BJ (cell line): ENCODE data around the gene POLDIP3. TPM values are rescaled to one million over a fixed set of nuclear protein-coding genes. Genes with fewer than 3 reads are reported as not detected.
"Not testable (repeated sequence)": the region's sequence is repeated elsewhere in the genome, so short reads cannot be mapped to it uniquely, and the experiment has no call there.

ENCODE experiments used
- CTCF ChIA-PET: fragments of 350-600 bp; formaldehyde crosslinking; extraction: SDS; loops from one replicate; lab custom pipeline; 2021; ENCODE audit warnings: antibody characterized with exemption, inconsistent platforms; lab: Yijun Ruan, JAX
- POLR2A ChIA-PET: fragments of 300-600 bp; sonication (Branson Sonifier 250); formaldehyde crosslinking; extraction: SDS; loops from one replicate; lab custom pipeline; 2021; ENCODE audit warnings: antibody characterized with exemption; lab: Charles Lee
- DNase-seq: peaks from one replicate; pipeline ENCODE4 v3.0.0-alpha.2; 2011; ENCODE audit warnings: low read depth
- H3K27me3 ChIP-seq: 2 replicates; pipeline ENCODE4 v1.6.0; 2011; ENCODE audit warnings: low read length; ENCODE audit not compliant: control insufficient read depth, insufficient read depth
- H3K36me3 ChIP-seq: 2 replicates; pipeline ENCODE4 v1.5.1; 2011; ENCODE audit warnings: low read length; ENCODE audit not compliant: control insufficient read depth, insufficient read depth
- H3K4me3 ChIP-seq: 2 replicates; pipeline ENCODE4 v1.5.1; 2011; ENCODE audit warnings: low read depth, mild to moderate bottlenecking, control low read depth, low read length
- CTCF ChIP-seq: IDR thresholded peaks from 2 replicates; pipeline ENCODE4 v1.5.1; 2011; ENCODE audit warnings: low read depth, mild to moderate bottlenecking, control low read depth, inconsistent platforms, low read length, moderate library complexity; ENCODE audit not compliant: insufficient read depth
- polyA plus RNA-seq: library from polyadenylated mRNA; depleted of rRNA; stranded (reverse); fragments of >200 nt; gene quantifications from 2 replicates; pipeline ENCODE4 v1.2.3, GENCODE V29; 2011

The POLDIP3 gene
- polyA plus RNA-seq, 1 experiment: 54.3 TPM

- H3K4me3 ChIP-seq: no peak overlapping the region
- POLR2A ChIA-PET: no interaction called here
- H3K36me3 ChIP-seq: peaks cover 18% of the 10 kb centered on the region
- CTCF ChIA-PET: no interaction called here
- no peak for DNase-seq
- H3K27me3 ChIP-seq: no peaks in the 10 kb centered on the region
- no peak for TF ChIP-seq CTCF
These were observed 2.7 kb upstream of the POLDIP3 start for GRCh38 chr22:42617155-42617983.

GRCh38 chr22:42615860-42616175, 1.1 kb upstream of the POLDIP3 start:
- not testable (repeated sequence) for DNase-seq, H3K27me3 ChIP-seq
- ChIA-PET POLR2A (interaction anchor here (0.6 kb wide), 1 partner anchor 247 kb away, joined by 12 read pairs; no protein-coding TSS in a partner anchor), CTCF (interaction anchor here (1.3 to 1.7 kb wide), 2 partner anchors 16 to 242 kb away, joined by 3 to 4 read pairs; no protein-coding TSS in a partner anchor)
- Histone ChIP-seq H3K4me3 (peak overlapping the region; percentile 18), H3K36me3 (peaks cover 18% of the 10 kb centered on the region)

DNA sequence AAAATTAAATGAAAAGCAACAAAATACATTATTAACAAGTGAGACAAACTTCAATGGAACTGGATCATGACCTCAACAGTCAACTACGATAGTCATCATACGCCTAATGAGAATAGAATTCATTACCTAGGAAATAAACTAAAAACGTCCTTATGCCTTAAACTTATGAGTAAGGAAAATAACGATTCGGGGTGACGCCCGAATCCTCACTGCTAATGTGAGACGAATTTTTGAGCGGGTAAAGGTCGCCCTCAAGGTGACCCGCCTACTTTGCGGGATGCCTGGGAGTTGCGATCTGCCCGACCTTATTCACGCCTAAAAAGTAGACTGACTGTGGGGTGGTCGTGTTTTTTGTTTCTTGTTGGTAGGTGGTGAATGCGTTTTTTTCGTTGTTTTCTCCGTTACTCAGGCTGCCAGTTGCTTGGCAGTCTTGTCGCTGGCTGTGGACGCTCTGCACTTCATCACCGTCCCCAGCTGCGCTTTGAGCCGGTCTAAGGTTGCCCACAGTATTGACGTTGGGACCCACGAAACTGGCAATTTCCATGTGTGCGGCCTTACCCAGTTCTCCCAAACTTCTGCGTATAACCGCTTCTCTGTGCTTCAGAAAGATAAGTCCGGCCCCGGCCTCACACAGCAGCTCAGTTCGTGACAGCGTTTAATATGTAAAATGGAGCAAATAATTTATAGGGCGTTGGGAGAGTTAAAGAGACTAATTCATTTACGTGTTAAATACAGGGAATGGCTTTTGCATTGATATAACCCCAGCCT, 593 bp upstream of the POLDIP3 start:
- no peak for TF ChIP-seq CTCF
- H3K27me3 ChIP-seq: no peaks in the 10 kb centered on the region
- H3K4me3 ChIP-seq: peak overlapping the region; percentile 66
- ChIA-PET POLR2A (interaction anchor here (0.7 kb wide), 1 partner anchor 32 kb away, joined by 3 read pairs; no protein-coding TSS in a partner anchor), CTCF (interaction anchor here (0.7 to 1.7 kb wide), 4 partner anchors 16 to 242 kb away, joined by 3 to 4 read pairs (median 4); no protein-coding TSS in a partner anchor)
- DNase-seq: peak; percentile 92
- H3K36me3 ChIP-seq: peaks cover 16% of the 10 kb centered on the region

- peaks cover 2% of the 10 kb centered on the region; the same call in 1 of the 2 replicates for H3K36me3 ChIP-seq
- H3K4me3 ChIP-seq: peak overlapping the region; percentile 66
- H3K27me3 ChIP-seq: no peaks in the 10 kb centered on the region
- ChIA-PET POLR2A (interaction anchor here (0.5 to 1.1 kb wide), 2 partner anchors 31 to 101 kb away, joined by 3 read pairs; no protein-coding TSS in a partner anchor), CTCF (interaction anchor here (1.2 to 1.3 kb wide), 2 partner anchors 85 to 206 kb away, joined by 4 to 7 read pairs; no protein-coding TSS in a partner anchor)
- DNase-seq: no peak
- TF ChIP-seq CTCF: no peak
These were observed 796 bp downstream of the POLDIP3 start for GRCh38 chr22:42613872-42614301.

- CTCF ChIA-PET: interaction anchor here (1.3 kb wide), 1 partner anchor 8 kb away, joined by 4 read pairs; no protein-coding TSS in a partner anchor
- H3K36me3 ChIP-seq: 0 out of 2 replicates have a peak, but pooled peaks cover 1% of the 10 kb centered on the region
- H3K4me3 ChIP-seq: no peak overlapping the region
- H3K27me3 ChIP-seq: no peaks in the 10 kb centered on the region
- no peak for DNase-seq
- POLR2A ChIA-PET: no interaction called here
- TF ChIP-seq CTCF: no peak
These were observed 2.3 kb downstream of the POLDIP3 start for GRCh38 chr22:42612336-42612735.
